ENCODE data around the gene AGR2.
"Not testable (repeated sequence)": the region's sequence is repeated elsewhere in the genome, so short reads cannot be mapped to it uniquely, and the experiment has no call there.

The AGR2 gene
- total RNA-seq, result 0 to 0.05 reads per million in 2 donors

DNA sequence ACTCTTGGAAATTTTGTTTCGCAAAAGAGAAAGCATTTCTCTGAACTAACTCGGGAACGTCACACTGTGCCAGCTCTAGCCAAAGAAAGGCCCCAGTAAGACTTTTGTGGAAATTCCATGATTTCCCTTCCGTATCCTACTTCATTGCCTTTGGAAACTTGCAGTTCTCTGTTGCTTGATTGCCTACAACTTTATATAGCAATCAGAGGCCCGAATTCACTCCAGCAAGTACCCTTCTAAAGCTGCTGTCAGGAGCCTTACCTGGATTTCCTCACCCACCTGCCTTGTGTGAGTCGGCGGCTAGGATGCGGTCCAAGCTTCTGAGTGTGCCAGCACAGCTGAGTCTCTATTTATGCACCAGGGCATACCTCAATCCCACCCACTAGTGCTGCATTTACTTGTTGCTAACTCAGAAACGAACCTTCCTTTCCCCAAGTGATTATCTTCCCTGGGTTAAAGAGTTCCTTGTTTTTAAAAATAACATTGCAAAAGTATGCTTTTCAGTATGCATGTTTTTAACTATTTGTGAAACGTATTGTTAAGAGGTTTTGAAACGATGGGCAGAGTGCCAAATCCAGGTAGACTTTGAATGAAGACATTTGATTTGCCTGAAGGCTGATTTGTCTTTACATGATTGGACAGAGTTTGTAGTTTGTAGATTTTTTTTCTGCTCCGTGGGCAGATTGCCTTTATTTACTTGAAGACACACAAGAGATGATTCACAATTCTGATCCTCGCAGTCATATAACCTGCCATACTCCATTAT lies at the start of gene AGR2:
Gene AGR2, minus strand, starts transcription at position 326 of the 766 bp plus-strand sequence. CDS start 3,203 bp downstream, outside the sequence.
- no peak for DNase-seq

- DNase-seq, result not testable (repeated sequence)
Measured at GRCh38 chr7:16853189-16853588, 48.4 kb upstream of the AGR2 start.

DNA sequence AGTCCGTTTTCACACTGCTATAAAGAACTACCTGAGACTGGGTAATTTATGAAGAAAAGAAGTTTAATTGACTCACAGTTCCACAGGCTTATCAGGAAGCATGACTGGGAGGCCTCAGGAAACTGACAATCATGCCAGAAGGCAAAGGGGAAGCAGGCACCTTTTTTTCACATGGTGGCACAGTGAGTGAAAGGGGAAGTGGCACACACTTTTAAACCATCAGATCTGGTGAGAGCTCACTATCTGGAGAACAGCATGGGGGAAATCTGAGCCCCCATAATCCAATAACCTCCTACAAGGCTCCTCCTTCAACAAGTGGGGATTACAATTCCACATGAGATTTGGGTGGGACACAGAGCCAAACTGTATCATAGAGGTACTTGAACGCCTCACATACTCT lies 47.0 kb upstream of the AGR2 start:
- no peak for DNase-seq

DNA sequence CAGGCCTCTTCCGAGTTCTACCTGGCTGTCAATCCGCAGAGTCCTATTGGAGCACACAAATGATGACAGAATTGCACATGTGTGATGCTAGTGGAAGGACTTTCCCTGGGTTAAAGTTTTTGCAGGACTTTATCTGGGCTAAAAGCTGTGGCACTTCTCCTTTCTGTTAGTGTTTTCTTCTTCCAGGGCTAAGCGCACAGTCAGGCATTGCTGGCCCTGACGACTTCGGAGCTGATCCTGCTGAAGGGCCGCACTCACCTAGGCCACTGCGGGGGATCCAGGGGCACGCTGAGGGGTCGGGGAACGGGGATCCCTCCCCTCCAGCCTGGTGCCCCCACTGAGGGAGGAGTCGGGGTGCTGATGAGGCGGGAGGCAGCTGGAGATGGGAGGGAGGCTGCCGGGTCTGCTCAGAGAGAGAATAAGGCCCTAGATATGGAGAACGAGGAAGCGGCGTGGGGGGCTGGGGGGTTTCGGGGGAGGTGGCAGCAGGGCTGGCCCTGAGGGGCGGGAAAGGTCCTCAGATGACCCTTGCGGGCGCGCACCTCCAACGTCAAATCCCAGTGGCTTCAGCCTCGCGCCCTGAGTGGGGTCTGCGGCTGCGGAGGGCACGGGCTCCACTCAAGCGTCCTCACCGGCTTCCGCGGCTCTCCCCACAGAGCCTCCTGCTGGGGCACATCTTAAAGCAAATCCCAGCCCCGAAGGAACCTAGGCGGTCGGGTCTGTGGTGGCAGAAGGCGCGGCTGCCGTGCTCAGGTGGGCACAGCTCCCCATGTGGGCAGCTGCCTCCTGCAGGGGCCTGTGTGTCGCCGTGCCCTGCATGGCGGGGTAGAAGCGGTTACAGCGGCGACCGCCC lies 46.0 kb upstream of the AGR2 start:
- no peak for DNase-seq

- DNase-seq, result no peak
Measured at GRCh38 chr7:16849296-16850148, 44.7 kb upstream of the AGR2 start.

GRCh38 chr7:16847381-16847860 lies 42.6 kb upstream of the AGR2 start:
- no peak for DNase-seq

DNA sequence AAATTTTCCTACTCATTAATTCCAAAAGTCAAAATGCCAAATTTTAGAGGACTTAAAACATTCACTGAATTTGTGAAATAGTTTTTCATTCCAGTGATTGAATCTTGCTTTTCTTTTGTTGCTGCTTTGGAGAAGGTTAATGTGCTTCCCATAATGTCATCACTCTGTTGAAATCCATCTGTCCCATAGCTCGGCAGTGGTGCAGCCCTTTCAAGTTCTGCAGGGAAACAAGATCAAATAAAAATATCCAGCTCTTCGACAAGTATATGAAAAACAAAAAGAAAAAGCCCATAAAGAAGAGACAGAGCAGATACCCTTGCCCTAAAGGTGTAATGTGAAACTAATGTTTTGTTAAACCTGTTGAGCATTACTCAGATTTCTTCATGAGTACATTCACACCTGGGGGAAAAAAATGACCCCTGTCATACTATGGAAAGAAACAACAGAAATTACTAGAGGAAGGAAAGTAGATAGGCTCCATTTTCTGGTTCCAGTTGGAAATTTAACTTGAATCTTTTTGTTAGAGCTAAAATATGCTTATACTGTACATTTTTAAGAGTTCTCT lies 41.9 kb upstream of the AGR2 start:
- no peak for DNase-seq

DNA sequence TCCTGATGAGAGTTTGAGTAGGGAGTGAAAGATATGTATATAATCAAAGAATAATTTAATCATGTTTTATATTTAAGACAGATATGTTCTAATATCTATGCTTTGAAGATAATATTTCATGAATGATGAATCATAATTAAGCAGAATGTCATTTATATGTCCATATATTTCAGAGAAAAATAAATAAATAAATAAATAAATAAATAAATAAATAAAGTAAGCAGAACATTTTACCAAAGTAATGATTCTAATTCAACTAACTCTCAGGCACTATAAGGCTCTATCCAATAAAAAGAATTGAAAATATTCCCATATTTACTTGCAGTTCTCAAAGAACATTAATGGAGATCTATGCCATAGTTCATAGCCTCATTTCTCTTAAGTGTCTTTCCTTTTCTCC lies 40.9 kb upstream of the AGR2 start:
- DNase-seq, result no peak

- no peak for DNase-seq
Measured at GRCh38 chr7:16841681-16842080, 36.9 kb upstream of the AGR2 start.

DNA sequence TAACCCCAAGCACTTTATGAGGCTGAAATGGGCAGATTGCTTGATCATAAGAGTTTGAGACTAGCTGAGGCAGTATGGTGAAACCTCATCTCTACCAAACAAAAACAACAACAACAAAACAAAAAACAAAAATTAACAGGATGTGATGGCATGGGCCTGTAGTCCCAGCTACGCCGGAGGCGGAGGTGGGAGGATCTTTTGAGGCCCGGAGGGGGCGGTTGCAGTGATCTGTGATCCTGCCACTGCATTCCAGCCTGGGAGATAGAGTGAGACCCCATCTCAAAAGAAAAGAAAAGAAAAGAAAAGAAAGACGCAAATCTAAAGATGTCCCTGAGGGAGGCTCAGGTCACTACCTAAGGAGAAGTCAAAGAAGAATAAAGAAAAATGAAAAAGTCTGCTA lies 35.3 kb upstream of the AGR2 start:
- DNase-seq, result no peak

GRCh38 chr7:16839646-16840045 lies 34.8 kb upstream of the AGR2 start:
- DNase-seq, result no peak

- no peak for DNase-seq
Measured at GRCh38 chr7:16838891-16839290, 34.1 kb upstream of the AGR2 start.

GRCh38 chr7:16838386-16838785 lies 33.6 kb upstream of the AGR2 start:
- DNase-seq, result no peak

- DNase-seq, result no peak
Measured at GRCh38 chr7:16836481-16836880, 31.7 kb upstream of the AGR2 start.

- DNase-seq, result no peak
Measured at GRCh38 chr7:16833373-16833772, 28.6 kb upstream of the AGR2 start.

GRCh38 chr7:16826060-16826459 lies 21.3 kb upstream of the AGR2 start:
- DNase-seq, result no peak

- DNase-seq, result no peak
Measured at GRCh38 chr7:16822029-16822428, 17.2 kb upstream of the AGR2 start.

- DNase-seq, result no peak
Measured at GRCh38 chr7:16818732-16819131, 13.9 kb upstream of the AGR2 start.

DNA sequence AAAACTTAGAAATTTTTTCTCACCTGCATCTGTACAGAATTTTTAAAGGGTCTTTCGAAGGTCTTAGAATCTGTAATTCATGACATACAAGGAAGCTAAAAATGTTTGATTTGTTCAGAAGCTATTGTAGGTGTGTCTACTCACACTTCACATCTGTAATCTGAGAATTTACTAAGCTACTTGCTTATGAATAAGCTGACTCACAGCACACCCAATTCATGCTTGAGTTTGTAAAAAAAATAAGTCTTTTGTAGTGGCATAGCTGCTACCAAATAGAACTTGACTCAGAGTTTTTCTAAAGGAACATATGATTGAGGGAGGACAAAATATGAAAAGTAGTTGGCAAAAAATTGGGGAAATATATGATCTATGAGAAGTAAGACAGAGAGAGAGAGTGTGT lies 12.7 kb upstream of the AGR2 start:
- no peak for DNase-seq

- DNase-seq, result no peak
Measured at GRCh38 chr7:16816824-16817223, 12.0 kb upstream of the AGR2 start.

DNA sequence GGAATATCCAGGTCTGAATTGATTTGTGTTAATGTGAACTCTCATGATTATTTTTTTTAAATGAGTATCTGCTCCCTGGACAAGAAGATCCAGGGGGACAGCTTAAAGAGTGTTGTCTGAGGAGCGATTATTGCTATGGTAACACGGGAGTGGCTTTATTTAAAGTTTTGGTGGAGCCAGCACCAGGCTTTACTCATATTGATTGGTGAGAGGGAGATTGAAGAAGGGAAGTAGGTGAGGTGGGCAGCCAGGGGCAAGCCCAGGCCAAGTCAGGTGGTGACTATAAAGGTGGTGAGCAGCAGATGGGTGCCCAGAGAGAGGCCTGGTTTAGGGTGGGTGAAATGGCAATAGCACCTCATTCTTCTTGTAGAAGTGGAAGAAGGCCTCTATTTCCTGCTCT lies 10.2 kb upstream of the AGR2 start:
- DNase-seq, result no peak

GRCh38 chr7:16813232-16813616 lies 8.4 kb upstream of the AGR2 start:
- no peak for DNase-seq

Data from activated gamma-delta T cell (primary cell).